Medulla oblongata (tissue), 1 donor: ENCODE results near the gene USP19.

ENCODE experiments used
- DNase-seq: peaks from one replicate; pipeline ENCODE4 v3.0.0-alpha.2; 2015; ENCODE audit errors: extremely low spot score

Gene USP19

DNA sequence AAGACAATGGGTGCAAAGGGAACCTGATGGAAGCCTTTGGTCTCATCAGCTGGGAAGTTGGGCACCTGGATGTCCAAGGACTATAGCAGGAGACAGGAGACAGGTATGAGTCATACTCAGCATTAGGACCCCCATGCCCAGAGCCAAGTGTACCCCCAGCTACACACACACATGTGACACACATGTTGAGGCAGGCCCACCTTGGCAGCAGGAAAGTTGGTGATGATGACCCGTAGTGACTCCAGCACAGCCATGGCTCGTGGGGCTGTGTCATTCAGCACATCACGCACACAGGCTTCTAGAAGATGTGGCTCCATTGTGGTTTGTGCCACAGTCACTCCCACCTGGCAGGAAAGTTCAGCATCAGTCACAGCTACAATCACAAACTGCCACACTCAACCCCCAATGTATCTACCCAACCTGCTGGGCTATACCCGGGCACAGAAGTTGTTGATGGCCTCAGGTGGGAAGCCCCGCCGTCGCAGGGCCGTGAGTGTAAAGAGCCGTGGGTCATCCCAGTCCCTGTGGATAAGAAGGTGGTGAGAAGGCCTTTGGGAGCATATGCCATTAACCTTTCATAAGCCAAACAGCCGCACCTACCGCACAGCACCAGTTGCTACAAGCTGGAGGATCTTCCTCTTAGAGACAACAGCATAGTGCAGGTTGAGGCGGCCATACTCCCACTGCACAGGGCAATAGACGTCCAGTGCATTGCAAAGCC, 21.6 kb downstream of the USP19 start:
- DNase-seq: no peak

DNA sequence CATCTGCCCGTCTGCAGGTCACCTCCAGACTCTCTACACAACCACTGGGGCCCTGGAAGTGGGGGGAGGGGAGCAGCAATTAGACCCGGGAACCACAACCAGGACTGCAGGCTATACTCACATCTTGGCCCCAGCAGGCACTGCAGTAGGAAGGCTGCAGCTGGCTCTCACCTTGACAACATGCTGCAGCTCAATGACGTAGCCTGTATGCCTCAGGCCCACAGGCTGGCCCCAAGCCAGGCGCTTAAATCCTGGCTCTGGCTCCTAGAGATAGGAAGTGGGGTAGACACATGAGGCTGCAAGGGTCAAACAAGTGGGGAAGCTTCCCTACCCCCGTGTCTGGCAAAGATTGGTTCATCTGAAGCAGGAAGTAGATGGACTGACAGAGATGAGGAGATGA, 22.2 kb downstream of the USP19 start:
- DNase-seq: no peak

DNA sequence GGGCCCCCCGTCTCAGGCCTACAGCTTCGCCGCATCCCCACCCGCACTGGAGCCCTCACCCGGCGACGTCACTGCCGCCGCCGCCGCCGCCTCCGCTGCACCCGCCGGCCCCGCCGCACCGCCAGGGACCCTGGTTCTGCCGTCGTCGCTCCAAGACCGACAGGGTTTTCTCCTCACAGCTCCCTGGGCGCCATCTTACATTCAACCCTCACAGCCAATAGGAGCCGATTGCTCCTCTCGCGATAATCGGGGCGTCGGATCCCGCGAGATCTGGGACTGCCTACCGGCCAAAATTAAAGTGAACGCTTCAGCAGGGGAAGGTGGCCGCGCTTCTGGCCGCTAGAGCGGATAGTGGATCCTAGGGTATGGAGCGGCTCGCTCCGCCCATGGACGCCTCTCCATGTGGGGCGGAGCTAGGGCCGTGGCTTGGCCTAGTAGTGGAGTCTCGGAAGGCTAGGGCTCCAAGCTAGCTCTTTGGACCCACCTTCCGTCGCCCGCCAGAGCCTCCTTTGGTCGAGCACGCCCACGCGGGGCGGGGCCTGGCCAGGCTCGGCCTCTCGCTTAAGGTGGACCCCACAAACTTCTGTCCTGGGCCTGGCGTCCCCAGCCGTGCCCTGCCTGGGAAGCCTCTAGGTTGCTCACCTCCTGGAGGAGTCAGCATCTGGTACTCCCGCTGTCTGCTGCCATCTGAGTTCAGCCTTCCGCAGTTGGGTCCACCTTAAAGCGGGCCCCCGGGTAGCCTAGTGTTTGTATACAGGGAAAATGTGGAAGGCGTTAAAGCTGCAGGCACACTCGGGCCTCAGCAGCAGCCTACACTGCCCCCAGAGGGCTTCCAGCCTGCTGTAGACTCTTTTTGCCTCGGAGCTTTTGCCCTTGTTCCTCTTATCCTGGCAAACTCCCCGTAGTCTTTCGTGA, 26.5 kb downstream of the USP19 start, which contains the start of gene QRICH1:
Gene QRICH1 (minus strand): TSS at position 219 of the 915 bp plus-strand sequence. CDS start 17,054 bp downstream, outside the sequence.
- DNase-seq: peak; percentile 99

- DNase-seq: peak; percentile 63
Observed at GRCh38 chr3:49092938-49093852, 27.4 kb downstream of the USP19 start.

GRCh38 chr3:49081429-49081828, 39.2 kb downstream of the USP19 start:
- DNase-seq: no peak

GRCh38 chr3:49079270-49079669, 41.4 kb downstream of the USP19 start:
- DNase-seq: no peak

DNA sequence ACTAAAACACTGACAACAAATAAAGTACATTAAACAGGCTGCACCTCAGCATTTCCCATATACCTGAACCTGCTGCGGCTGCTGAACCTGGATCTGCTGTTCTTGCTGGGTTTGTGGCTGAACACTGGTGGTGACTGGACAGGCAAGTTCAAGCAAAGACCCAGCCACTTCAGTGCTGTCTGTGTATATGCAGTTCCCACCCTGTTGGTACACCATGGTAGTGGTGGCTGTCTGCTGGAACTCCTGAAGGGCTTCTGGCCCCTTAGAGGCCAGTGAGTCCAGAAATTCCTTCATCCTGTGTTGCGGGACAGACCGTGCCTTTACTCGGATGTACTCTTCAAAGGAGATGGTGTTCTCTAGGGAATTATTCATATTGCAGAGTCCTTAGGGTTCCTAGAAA, 44.0 kb downstream of the USP19 start:
- no peak for DNase-seq

DNA sequence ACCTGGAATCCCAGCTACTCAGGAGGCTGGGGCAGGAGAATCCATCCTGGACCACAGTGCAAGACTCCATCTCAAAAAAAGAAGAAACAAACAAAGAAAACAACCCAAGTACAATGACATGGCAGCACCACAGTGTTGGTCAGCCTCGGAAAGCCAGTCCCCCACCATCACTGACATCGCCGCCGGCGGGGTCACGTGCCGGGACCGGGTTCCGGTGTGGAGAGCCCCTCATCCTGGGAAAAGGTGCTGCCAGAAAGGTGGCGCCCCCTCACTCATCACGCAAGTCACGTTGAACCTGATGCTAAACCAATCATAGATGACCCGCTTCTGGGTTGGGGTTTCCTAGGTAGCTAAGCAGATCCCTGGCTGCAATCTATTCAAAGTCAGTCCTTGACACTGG, 44.5 kb downstream of the USP19 start:
- no peak for DNase-seq
